Skeletal muscle satellite cell (primary cell): ENCODE data around the gene ATP9A.

Experiments used
- H3K27me3 ChIP-seq: 2 replicates; pipeline ENCODE4 v1.7.0; 2013; ENCODE audit warnings: low read length; ENCODE audit not compliant: control insufficient read depth, insufficient read depth
- H3K36me3 ChIP-seq: 2 replicates; pipeline ENCODE4 v1.7.0; 2013; ENCODE audit warnings: mild to moderate bottlenecking, control low read depth, low read length; ENCODE audit not compliant: insufficient read depth
- H3K4me1 ChIP-seq: 2 replicates; pipeline ENCODE4 v1.7.0; 2013; ENCODE audit warnings: low read length; ENCODE audit not compliant: control insufficient read depth, insufficient read depth
- H3K4me2 ChIP-seq: 2 replicates; pipeline ENCODE4 v1.7.0; 2013; ENCODE audit warnings: mild to moderate bottlenecking, low read length
- H3K4me3 ChIP-seq: 2 replicates; pipeline ENCODE4 v1.7.0; 2013; ENCODE audit warnings: low read length
- H3K9ac ChIP-seq: 2 replicates; pipeline ENCODE4 v1.7.0; 2013; ENCODE audit warnings: mild to moderate bottlenecking, low read depth, low read length, moderate library complexity
- H3K9me3 ChIP-seq: replicated peaks from 2 replicates; pipeline ENCODE4 v1.7.0; 2013; ENCODE audit warnings: mild to moderate bottlenecking, control low read depth, low read length

Gene ATP9A

DNA sequence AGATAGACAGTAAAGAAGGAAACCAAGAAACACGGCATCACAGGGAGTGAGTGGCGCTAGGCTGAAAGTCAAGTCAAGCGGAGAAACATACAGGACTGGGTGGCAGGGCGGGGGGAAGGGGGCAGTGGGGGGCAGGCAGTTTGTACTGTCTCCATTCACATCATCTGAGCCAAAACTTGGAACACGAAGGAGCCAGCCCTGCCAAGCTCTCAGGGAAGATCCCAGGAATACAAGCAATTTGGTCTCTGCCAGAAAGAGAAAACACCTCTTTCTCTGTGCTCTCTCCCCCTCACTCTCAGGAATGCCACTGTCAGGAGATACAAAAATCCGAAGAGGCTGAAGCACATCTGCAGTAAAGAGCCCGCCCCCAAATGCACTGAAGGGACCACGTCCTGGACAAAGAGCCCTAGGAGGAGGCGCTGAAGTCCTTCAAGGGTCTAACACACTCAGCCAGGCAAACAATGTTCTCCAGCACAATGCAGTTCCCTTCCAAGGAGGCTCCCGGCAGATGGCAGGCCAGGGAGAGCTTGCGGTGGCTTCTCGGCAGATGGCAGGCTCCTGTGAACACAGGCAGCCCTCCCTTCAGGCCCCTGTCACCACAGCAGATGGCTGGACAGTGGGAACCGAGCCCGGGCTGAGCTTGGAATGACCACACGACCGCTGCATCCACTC, 90.0 kb downstream of the ATP9A start:
- Histone ChIP-seq H3K4me1 (no peaks in the 10 kb centered on the region), H3K9ac (no peak overlapping the region), H3K4me3 (no peak overlapping the region), H3K36me3 (no peaks in the 10 kb centered on the region), H3K4me2 (no peak overlapping the region), H3K9me3 (no peaks in the 10 kb centered on the region), H3K27me3 (no peaks in the 10 kb centered on the region)

DNA sequence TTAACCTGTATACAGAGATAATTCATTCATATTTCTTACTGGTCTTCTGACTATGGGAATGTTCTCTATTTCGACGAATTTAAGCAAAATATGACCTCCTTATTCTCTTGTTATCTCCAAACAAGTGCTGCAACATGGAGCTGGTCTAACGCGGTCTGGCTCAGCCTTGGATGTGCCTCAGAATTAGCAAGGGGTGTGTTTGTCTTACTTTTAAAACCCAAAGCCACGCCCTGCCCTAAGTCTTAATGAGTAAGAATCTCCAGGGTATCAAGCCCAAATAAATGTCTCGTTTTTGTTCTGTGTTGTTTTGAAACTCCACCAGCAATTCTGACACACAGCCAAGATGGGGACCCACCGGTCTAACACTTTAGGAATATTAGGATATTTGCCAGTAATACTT, 99.2 kb downstream of the ATP9A start:
- H3K36me3 ChIP-seq = no peaks in the 10 kb centered on the region
- H3K4me1 ChIP-seq = no peaks in the 10 kb centered on the region
- H3K9me3 ChIP-seq = no peaks in the 10 kb centered on the region

DNA sequence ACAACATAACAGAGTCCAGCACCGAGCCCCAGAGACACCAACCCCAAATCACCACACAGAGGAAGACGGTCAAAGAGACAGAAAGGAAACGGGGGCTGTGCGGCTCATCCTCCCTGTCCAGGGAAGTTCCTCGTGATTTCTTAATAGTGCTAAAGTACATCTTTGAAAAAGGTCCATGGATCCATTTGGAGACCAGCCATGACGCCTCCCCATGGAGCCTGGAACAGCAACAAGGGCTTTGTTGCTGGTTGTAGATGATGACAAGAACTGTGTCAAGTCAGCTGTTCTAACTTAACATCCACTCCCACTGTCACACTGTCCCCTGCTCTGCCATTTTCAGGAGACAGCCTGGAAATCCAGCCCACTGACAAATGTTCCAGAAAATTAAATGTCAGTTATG, 99.7 kb downstream of the ATP9A start:
- Histone ChIP-seq H3K36me3 (no peaks in the 10 kb centered on the region), H3K27me3 (no peaks in the 10 kb centered on the region), H3K4me2 (no peak overlapping the region)

More for the DNA sequence above, 99.2 kb downstream of the ATP9A start:
- Histone ChIP-seq H3K9ac (no peak overlapping the region), H3K4me2 (no peak overlapping the region), H3K27me3 (no peaks in the 10 kb centered on the region), H3K4me3 (no peak overlapping the region)

DNA sequence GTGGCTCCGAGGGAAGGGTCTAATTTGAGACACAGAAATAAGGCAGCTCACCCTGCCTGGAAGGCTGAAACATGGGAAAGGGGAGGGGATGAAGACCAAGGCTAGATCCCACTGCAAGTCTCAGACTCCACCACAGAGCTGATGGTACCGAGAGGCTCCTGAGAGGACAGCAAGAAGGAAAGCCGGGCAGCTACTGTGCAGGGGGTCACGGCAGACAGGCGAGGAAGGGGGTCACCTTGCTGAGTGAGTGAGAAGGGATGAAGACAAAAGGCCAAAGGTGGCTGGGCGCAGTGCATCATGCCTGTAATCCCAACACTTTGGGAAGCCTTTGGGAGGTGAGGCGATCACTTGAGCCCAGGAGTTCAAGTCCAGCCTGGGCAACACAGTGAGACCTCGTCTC, 100.7 kb downstream of the ATP9A start:
- no peaks in the 10 kb centered on the region for H3K9me3 ChIP-seq
- H3K4me2 ChIP-seq = no peak overlapping the region
- H3K9ac ChIP-seq = no peak overlapping the region
- no peaks in the 10 kb centered on the region for H3K36me3 ChIP-seq
- no peak overlapping the region for H3K4me3 ChIP-seq
- no peaks in the 10 kb centered on the region for H3K4me1 ChIP-seq
- no peaks in the 10 kb centered on the region for H3K27me3 ChIP-seq

More for the DNA sequence above, 99.7 kb downstream of the ATP9A start:
- Histone ChIP-seq H3K9ac (no peak overlapping the region), H3K9me3 (no peaks in the 10 kb centered on the region), H3K4me1 (no peaks in the 10 kb centered on the region), H3K4me3 (no peak overlapping the region)

DNA sequence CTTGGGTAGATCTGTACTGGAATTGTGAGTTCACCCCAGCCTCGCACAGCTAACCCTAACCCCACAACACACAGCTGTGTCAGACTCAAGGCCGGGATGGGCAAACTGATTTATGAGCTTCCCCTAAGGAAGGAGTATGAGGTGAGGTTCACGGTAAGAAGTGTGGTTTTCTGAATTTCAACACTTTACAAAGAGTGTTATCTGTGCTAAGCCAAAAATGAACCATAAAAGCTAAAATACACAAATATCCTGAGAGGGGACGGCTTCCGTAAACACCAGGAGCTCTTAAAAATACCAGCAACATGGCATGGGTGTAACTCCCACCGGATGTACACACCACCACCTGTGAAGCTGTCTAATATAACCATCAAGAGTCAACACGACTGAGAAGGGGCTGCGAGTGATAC, 101.2 kb downstream of the ATP9A start:
- no peak overlapping the region for H3K4me3 ChIP-seq
- H3K4me1 ChIP-seq = no peaks in the 10 kb centered on the region
- no peaks in the 10 kb centered on the region for H3K27me3 ChIP-seq
- no peak overlapping the region for H3K4me2 ChIP-seq
- H3K9me3 ChIP-seq = no peaks in the 10 kb centered on the region
- no peaks in the 10 kb centered on the region for H3K36me3 ChIP-seq
- H3K9ac ChIP-seq = no peak overlapping the region

DNA sequence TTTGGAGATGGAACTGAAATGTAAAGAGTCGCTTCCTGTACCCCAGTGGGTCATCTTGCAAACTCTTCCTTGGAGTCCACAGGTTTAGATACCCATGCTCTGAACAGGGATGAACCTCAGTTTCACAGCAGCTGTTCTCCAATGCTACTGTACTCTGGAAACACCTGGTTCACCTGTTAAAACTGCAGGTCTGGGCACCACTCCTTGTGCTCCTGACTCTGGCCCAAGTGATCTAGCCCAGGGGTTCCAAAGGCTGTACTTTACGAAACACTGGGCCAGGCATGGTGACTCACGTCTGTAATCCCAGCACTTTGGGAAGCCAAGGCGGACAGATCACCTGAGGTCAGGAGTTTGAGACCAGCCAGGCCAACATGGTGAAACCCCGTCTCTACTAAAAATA, 102.1 kb downstream of the ATP9A start:
- no peaks in the 10 kb centered on the region for H3K9me3 ChIP-seq
- no peak overlapping the region for H3K4me3 ChIP-seq
- H3K4me2 ChIP-seq = no peak overlapping the region
- H3K9ac ChIP-seq = no peak overlapping the region
- no peaks in the 10 kb centered on the region for H3K36me3 ChIP-seq
- no peaks in the 10 kb centered on the region for H3K27me3 ChIP-seq
- H3K4me1 ChIP-seq = peaks cover 9% of the 10 kb centered on the region

DNA sequence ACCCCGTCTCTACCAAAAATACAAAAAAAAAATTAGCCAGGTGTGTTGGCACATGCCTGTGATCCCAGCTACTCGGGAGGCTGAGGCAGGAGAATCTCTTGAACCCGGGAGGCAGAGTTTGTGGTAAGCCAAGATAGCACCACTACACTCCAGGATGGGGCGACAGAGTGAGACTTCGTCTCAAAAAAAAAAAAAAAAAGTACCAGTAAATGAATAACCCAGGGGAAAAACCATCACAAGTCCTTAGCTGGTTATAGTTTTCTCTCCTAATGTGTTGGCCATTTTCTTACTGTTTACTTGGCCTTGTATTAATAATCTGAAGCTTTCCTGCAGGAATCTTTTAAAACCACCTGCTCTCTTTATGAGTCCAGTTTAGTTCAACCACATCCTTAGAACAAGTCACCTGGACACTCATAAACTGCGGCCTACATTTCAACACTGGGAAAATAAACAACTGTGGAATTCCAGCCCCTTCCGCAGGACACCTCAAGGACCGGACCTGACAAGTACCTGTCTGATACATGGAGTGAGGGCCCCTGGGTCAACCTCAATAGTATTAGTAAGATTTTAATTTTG, 102.6 kb downstream of the ATP9A start:
- no peak overlapping the region for H3K4me3 ChIP-seq
- H3K4me2 ChIP-seq = no peak overlapping the region
- no peak overlapping the region for H3K9ac ChIP-seq
- no peaks in the 10 kb centered on the region for H3K36me3 ChIP-seq
- H3K9me3 ChIP-seq = no peaks in the 10 kb centered on the region
- H3K4me1 ChIP-seq = peaks cover 14% of the 10 kb centered on the region
- H3K27me3 ChIP-seq = no peaks in the 10 kb centered on the region

DNA sequence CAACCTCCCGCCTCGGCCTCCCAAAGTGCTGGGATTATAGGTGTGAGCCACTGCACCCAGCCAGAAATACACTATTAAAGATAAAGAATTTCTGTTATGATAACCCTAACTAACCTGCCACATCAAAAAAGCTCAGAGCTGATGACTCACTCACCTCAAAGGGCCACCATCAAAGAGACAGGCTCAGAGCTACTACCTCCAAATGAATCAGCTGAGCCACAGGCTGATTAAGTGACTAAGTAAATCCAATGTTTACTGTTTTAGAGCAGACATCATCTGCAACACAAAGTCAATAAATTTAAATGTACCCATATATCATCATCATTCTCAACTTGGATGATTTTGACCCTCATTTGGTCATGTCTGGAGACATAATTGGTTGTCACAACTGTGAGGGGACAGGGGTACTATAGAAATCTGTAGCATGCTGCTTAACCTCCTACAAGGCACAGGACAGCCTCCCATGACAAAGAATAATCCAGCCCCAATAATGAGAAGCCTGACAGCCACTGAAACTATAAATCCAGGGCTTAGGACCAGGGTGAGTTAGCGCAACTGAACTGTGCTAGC, 106.5 kb downstream of the ATP9A start:
- no peaks in the 10 kb centered on the region for H3K36me3 ChIP-seq
- H3K4me3 ChIP-seq = no peak overlapping the region
- H3K4me2 ChIP-seq = no peak overlapping the region
- H3K4me1 ChIP-seq = peaks cover 20% of the 10 kb centered on the region
- H3K27me3 ChIP-seq = no peaks in the 10 kb centered on the region
- no peak overlapping the region for H3K9ac ChIP-seq
- no peaks in the 10 kb centered on the region for H3K9me3 ChIP-seq

DNA sequence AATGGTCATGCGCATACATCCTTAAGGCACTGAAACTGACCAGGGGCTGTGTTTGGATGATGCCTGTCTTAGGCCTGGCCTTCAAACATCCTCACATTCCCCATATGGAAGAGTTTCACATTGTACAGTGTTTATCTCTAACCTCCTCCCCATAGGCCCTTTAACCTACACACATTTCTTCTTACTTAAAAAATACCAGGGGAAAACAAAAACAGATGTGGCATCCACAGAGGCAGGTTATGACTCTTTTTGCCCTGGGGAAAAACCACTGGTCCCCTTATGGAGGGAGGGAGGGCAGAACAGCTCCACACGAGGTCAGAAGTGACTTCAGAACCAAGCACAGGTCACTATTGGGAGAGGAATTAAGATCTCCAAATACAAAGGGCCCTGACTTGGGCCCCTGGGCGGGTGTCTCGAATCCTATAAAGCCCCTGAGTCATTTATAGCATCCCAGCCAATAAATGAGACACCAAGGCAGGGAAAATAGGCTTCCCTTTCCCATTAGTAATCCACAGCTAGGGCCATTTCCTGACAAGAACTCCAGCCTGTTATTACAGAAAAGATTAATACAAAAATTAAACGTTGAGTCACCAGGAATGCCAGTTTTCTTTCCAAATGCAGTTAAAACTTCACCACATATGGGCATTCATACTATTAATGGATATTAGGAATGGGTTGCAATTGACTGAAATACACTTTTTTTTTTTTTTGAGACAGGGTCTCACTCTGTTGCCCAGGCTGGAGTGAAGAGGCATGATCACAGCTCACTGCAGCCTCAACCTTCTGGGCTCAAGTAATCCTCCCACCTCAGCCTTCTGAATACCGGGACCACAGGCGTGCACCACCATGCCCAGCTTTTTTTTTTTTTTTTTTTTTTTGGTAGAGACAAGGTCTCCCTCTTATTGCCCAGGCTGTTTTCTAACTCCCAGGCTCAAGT, 107.2 kb downstream of the ATP9A start:
- Histone ChIP-seq H3K9ac (peak overlapping the region; percentile 3), H3K27me3 (no peaks in the 10 kb centered on the region)

DNA sequence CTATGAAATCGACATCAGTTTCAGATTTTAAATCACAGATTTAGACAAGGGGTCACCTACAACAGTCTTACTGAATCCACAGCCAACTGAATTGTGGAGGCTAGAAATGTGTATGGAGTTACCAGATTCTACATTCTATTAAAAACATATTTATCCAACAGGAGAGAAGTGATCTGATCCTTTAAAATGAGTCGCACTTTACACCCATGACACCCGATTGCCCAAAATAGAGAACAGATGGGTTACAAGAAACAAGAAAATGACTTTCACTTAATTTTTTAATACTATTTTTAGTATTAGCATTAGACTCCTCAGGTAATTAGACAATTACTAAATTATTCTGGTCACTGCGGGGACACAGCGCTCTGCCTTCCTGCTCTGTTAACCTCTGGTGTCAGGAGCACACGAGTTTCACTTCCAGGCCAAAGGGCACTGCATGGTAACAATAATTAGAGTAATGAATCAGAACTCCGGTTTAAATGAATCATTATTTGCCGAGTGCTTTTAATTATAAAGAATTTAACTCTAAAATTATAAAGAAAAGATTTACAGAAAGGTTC, 108.6 kb downstream of the ATP9A start:
- H3K4me1 ChIP-seq = peaks cover 20% of the 10 kb centered on the region
- H3K9me3 ChIP-seq = no peaks in the 10 kb centered on the region
- H3K4me2 ChIP-seq = no peak overlapping the region
- H3K36me3 ChIP-seq = no peaks in the 10 kb centered on the region
- H3K27me3 ChIP-seq = no peaks in the 10 kb centered on the region
- no peak overlapping the region for H3K4me3 ChIP-seq
- H3K9ac ChIP-seq = no peak overlapping the region

More for the DNA sequence above, 107.2 kb downstream of the ATP9A start:
- Histone ChIP-seq H3K4me1 (peaks cover 20% of the 10 kb centered on the region), H3K4me2 (no peak overlapping the region), H3K4me3 (no peak overlapping the region), H3K9me3 (no peaks in the 10 kb centered on the region), H3K36me3 (no peaks in the 10 kb centered on the region)

DNA sequence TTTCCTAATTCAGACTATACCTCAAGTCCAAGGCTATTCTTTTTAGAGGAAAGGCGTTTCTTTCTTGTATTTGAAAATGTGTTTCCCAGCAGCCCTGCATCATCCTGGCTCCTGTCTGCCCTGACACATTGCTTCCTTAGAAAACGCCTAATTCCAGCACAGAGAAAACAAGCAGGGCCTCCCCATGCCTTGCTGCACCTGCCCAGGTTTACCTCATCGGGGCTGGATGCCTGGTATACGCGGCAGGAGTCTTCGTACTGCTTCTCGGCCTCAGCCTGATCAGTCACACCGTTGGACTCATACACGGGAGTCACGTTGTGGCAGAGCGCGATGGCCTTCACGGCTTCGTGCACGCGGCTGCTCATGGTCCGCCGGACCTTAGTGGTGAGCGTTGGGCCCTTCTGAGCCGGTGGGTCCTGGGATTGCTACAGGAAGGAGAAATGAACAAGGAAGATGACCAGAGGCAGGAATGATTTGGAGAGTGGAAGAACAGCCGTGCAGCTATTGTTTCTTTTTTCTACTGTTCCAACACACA, 111.4 kb downstream of the ATP9A start:
- Histone ChIP-seq H3K27me3 (no peaks in the 10 kb centered on the region), H3K9ac (no peak overlapping the region), H3K4me3 (no peak overlapping the region), H3K9me3 (no peaks in the 10 kb centered on the region), H3K4me2 (no peak overlapping the region), H3K36me3 (no peaks in the 10 kb centered on the region), H3K4me1 (peaks cover 18% of the 10 kb centered on the region)
